Measurements from ENCODE around the gene TMEM170B.
A peak's percentile ranks its signal among the peaks of the same experiment; 100 is the strongest.

TMEM170B gene

DNA sequence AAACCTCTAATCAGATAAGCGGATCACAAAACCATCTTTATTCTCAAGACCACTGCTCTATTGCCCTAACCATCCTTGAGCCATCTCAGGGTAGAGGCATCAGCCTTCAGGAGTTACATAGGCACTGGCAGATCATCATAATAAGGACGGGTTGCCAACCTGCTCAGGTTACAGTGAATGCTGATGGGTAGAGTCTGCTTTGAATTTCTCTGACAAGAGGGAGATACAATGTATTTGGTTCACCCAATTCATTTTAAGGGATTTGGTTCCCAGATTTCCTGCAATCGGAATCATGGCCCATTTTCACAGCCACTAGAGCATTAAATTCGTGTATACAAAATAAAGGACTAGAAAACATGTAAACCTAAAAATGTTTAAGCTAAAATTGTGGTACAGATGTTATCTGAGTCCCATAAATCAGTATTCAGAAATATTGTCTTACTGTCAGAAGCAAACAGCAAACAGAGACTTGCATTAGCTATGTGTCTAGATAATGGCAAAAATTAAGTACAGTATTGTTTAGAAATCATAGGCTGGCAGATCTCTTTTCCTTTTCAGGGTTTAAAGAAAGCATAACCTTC, 41.9 kb upstream of the TMEM170B start:
- H3K79me2 ChIP-seq (ENCODE audit: control insufficient read depth, low read length), result no peaks in the 10 kb centered on the region
- H3K4me1 ChIP-seq (ENCODE audit: control insufficient read depth, low read length), result peaks cover 52% of the 10 kb centered on the region
- H3K4me3 ChIP-seq (ENCODE audit: low read length), result no peak overlapping the region
- no peaks in the 10 kb centered on the region for H4K20me1 ChIP-seq (ENCODE audit: control insufficient read depth, insufficient read depth, low read depth, low read length)
- TF ChIP-seq EZH2phosphoT487 (IDR thresholded peaks at IDR 0.05; ENCODE audit: borderline replicate concordance, low read length), result no peak
- TF ChIP-seq, protein P1, sequence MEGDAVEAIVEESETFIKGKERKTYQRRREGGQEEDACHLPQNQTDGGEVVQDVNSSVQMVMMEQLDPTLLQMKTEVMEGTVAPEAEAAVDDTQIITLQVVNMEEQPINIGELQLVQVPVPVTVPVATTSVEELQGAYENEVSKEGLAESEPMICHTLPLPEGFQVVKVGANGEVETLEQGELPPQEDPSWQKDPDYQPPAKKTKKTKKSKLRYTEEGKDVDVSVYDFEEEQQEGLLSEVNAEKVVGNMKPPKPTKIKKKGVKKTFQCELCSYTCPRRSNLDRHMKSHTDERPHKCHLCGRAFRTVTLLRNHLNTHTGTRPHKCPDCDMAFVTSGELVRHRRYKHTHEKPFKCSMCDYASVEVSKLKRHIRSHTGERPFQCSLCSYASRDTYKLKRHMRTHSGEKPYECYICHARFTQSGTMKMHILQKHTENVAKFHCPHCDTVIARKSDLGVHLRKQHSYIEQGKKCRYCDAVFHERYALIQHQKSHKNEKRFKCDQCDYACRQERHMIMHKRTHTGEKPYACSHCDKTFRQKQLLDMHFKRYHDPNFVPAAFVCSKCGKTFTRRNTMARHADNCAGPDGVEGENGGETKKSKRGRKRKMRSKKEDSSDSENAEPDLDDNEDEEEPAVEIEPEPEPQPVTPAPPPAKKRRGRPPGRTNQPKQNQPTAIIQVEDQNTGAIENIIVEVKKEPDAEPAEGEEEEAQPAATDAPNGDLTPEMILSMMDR (IDR thresholded peaks at IDR 0.05; ENCODE audit: low read depth, low read length, poor library complexity, severe bottlenecking), result no peak
- H3K36me3 ChIP-seq (ENCODE audit: control insufficient read depth, low read length), result no peaks in the 10 kb centered on the region
- H3K9me3 ChIP-seq (ENCODE audit: control insufficient read depth, insufficient read depth, low read length), result no peaks in the 10 kb centered on the region
- no peak overlapping the region for H3K27ac ChIP-seq (ENCODE audit: low read depth, low read length)
- H3K4me2 ChIP-seq (ENCODE audit: low read length), result peak overlapping the region; percentile 17
- H3K27me3 ChIP-seq (ENCODE audit: control insufficient read depth, low read length), result no peaks in the 10 kb centered on the region
- H3K9me2 ChIP-seq (replicated peaks; ENCODE audit: control insufficient read depth, low read length), result no peaks in the 10 kb centered on the region
- H3F3A ChIP-seq (ENCODE audit: control insufficient read depth, insufficient read depth), result no peaks in the 10 kb centered on the region; the same call in 1 of the 2 replicates

DNA sequence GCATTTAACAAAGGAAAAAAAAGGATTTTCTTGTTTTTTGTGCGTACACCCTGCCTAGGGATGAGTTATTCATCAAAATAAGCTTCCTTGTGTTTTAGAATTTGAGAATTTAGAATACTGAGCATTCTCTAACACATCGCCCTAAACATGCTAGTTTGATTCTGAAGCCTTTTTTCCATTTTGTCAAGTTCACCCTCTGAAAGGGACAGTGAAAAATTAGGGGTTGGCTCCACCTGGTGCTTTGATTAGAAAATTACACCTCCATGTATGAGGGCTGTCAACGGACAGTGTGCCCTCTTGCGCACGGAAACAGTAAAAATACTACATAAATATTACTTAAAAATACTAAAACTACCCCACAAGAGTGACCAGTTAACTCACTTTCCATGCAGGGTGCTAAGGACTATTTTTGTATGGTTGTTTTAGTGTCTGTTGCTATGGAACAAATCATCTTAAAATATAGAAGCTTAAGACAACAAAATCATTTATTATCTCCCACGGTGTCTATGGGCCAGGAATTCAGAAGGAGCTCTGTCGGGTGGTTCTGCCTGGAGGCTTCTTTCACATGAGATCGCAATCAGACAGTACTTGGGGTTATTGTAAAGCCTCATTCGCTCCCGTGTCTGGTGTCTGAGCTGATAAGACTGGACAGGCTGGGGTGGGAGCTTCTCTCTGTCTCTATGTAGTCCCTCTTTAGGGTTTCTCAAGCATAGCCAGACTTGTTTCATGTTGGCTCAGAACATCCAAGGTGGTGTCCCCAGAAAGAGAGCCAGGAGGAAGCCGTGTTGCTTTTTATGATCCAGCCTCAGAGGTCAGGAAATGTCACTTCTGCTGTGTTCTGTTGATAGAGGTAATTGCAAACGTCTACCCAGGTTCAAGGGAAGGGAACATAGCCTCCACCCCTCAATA, 41.1 kb upstream of the TMEM170B start:
- H3K4me1 ChIP-seq (ENCODE audit: control insufficient read depth, low read length), result peaks cover 52% of the 10 kb centered on the region
- no peaks in the 10 kb centered on the region; the same call in 1 of the 2 replicates for H3F3A ChIP-seq (ENCODE audit: control insufficient read depth, insufficient read depth)
- H3K4me3 ChIP-seq (ENCODE audit: low read length), result no peak overlapping the region
- no peaks in the 10 kb centered on the region for H3K36me3 ChIP-seq (ENCODE audit: control insufficient read depth, low read length)
- H3K27ac ChIP-seq (ENCODE audit: low read depth, low read length), result no peak overlapping the region
- H3K79me2 ChIP-seq (ENCODE audit: control insufficient read depth, low read length), result no peaks in the 10 kb centered on the region
- H3K9me2 ChIP-seq (replicated peaks; ENCODE audit: control insufficient read depth, low read length), result no peaks in the 10 kb centered on the region
- no peaks in the 10 kb centered on the region for H3K27me3 ChIP-seq (ENCODE audit: control insufficient read depth, low read length)
- TF ChIP-seq, protein P1 (IDR thresholded peaks at IDR 0.05; ENCODE audit: low read depth, low read length, poor library complexity, severe bottlenecking), result peak; percentile 77
- no peak for TF ChIP-seq EZH2phosphoT487 (IDR thresholded peaks at IDR 0.05; ENCODE audit: borderline replicate concordance, low read length)
- peak overlapping the region; percentile 17 for H3K4me2 ChIP-seq (ENCODE audit: low read length)
- H4K20me1 ChIP-seq (ENCODE audit: control insufficient read depth, insufficient read depth, low read depth, low read length), result no peaks in the 10 kb centered on the region
- H3K9me3 ChIP-seq (ENCODE audit: control insufficient read depth, insufficient read depth, low read length), result no peaks in the 10 kb centered on the region

DNA sequence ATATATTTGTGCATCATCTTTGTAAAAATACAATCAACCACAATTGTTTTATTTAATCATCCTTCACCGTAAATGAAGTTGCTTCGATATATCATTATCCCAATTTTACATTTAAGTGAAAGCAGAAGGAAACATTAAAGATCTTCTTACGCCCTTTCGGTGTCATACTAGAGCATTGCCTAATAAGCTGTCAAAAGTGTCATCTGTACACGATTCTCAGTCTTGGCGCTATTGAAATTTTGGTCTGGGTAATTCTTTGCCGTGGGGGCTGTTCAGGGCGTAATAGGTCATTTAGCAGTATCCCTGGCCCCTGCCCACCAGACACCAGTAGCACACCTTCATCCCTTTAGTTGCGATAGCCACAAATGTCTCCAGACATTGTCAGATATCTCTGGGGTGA, 40.4 kb upstream of the TMEM170B start:
- H3K4me2 ChIP-seq (ENCODE audit: low read length), result no peak overlapping the region
- H3K27me3 ChIP-seq (ENCODE audit: control insufficient read depth, low read length), result no peaks in the 10 kb centered on the region
- no peaks in the 10 kb centered on the region; the same call in 1 of the 2 replicates for H3F3A ChIP-seq (ENCODE audit: control insufficient read depth, insufficient read depth)
- no peaks in the 10 kb centered on the region for H3K79me2 ChIP-seq (ENCODE audit: control insufficient read depth, low read length)
- no peaks in the 10 kb centered on the region for H4K20me1 ChIP-seq (ENCODE audit: control insufficient read depth, insufficient read depth, low read depth, low read length)
- no peak overlapping the region for H3K27ac ChIP-seq (ENCODE audit: low read depth, low read length)
- peaks cover 45% of the 10 kb centered on the region for H3K4me1 ChIP-seq (ENCODE audit: control insufficient read depth, low read length)
- H3K36me3 ChIP-seq (ENCODE audit: control insufficient read depth, low read length), result no peaks in the 10 kb centered on the region
- no peaks in the 10 kb centered on the region for H3K9me2 ChIP-seq (replicated peaks; ENCODE audit: control insufficient read depth, low read length)
- TF ChIP-seq, protein P1 (IDR thresholded peaks at IDR 0.05; ENCODE audit: low read depth, low read length, poor library complexity, severe bottlenecking), result no peak
- TF ChIP-seq EZH2phosphoT487 (IDR thresholded peaks at IDR 0.05; ENCODE audit: borderline replicate concordance, low read length), result no peak
- no peaks in the 10 kb centered on the region for H3K9me3 ChIP-seq (ENCODE audit: control insufficient read depth, insufficient read depth, low read length)
- no peak overlapping the region for H3K4me3 ChIP-seq (ENCODE audit: low read length)

Data from DOHH2 (cell line).